Fibroblast of villous mesenchyme (primary cell): ENCODE data around the gene TMEM270. TPM values are rescaled to one million over a fixed set of nuclear protein-coding genes. Genes with fewer than 3 reads are reported as not detected.

Experiments used
- DNase-seq: peaks from one replicate; pipeline ENCODE4 v3.0.0-alpha.2; 2010; ENCODE audit warnings: low read depth
- H3K4me3 ChIP-seq: 2 replicates; pipeline ENCODE4 v1.5.1; 2011; ENCODE audit warnings: low read depth, mild to moderate bottlenecking, low read length
- total RNA-seq: library from RNA; depleted of rRNA; stranded (reverse); fragments of >200 nt; gene quantifications from 2 replicates; pipeline ENCODE4 v1.2.3, GENCODE V29; 2012
- TF ChIP-seq, protein P1 (sequence below): IDR thresholded peaks from 2 replicates; pipeline ENCODE4 v1.5.1; 2012; ENCODE audit warnings: low read depth, mild to moderate bottlenecking, low read length; ENCODE audit not compliant: insufficient read depth

Gene TMEM270
- total RNA-seq, 1 donor, result not detected

DNA sequence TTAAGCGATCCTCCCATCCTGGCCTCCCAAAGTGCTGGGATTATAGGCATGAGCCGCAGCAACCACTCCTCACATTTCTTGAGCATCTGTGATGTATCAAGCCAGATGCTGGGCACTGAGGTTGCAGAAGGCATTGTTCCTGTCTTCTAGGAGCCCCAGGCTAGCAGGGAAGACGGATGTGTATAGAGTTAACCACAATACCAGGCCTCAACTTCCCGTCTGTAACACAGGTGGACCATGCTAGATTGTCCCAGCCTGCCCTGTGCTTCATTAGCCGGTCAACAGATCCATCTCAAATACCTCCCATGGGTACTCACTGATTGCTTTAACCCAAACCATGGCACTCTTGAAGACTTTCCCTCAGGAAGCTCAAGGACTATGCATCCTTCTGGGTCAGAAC, 32.0 kb upstream of the TMEM270 start:
- TF ChIP-seq, protein P1, sequence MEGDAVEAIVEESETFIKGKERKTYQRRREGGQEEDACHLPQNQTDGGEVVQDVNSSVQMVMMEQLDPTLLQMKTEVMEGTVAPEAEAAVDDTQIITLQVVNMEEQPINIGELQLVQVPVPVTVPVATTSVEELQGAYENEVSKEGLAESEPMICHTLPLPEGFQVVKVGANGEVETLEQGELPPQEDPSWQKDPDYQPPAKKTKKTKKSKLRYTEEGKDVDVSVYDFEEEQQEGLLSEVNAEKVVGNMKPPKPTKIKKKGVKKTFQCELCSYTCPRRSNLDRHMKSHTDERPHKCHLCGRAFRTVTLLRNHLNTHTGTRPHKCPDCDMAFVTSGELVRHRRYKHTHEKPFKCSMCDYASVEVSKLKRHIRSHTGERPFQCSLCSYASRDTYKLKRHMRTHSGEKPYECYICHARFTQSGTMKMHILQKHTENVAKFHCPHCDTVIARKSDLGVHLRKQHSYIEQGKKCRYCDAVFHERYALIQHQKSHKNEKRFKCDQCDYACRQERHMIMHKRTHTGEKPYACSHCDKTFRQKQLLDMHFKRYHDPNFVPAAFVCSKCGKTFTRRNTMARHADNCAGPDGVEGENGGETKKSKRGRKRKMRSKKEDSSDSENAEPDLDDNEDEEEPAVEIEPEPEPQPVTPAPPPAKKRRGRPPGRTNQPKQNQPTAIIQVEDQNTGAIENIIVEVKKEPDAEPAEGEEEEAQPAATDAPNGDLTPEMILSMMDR, result no peak
- no peak overlapping the region for H3K4me3 ChIP-seq
- no peak for DNase-seq

DNA sequence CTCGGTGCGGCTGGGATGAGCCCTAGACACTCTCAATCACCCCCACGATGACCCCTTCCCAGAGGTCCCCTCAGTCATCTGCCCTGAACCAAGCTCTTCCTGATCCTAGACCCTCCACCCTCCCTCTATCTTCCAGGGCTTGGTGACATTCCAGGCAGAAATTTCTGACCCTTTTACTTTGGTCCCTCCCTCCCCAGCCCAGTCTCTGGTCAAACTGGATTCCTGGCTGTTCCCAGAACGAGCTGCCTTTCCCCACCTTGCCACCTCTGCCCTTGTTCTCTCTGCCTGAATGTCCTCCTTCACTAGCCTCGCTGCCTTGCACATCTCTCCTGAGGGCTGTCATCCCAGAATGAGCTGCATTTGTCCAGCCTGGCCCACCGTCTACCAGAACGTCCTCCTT, 31.5 kb upstream of the TMEM270 start:
- no peak overlapping the region for H3K4me3 ChIP-seq
- DNase-seq, result no peak
- TF ChIP-seq, protein P1, result no peak

DNA sequence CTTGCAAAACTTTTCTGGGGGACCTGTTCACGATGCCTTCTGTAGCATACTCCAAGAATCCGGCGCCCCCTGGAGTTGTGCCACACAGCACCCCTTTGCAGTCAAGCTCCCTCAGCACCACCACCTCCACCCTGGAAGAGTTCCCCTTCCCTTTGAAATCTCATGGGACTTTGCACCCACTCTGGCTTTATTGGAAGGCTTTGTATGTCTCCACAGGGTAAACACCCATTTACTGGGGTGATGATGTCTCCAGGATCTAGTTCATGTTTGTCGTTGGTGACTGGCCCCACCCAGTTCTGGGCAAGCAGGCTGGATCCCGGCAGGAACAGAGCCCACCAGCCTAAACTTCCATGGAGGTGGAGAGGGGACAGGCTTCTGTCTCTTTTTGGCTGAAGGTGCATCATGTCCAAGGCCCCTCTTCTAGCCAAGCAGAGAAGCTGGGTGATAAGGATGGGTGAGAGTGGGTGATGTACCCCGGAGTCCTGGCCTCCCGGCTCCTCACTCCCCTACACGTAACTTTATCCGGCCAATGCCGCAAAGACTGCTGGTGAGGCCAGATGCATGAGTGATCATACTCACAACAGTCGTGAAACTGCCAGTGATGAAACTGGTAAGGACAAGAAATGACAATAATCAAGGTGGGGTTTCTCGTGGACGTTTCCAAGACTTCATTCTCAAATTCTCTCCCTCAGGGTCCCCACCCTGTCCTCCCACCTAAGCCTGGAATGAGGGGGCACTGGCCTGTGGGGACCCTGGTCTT, 30.9 kb upstream of the TMEM270 start:
- no peak overlapping the region for H3K4me3 ChIP-seq
- no peak for DNase-seq
- TF ChIP-seq, protein P1, result no peak

DNA sequence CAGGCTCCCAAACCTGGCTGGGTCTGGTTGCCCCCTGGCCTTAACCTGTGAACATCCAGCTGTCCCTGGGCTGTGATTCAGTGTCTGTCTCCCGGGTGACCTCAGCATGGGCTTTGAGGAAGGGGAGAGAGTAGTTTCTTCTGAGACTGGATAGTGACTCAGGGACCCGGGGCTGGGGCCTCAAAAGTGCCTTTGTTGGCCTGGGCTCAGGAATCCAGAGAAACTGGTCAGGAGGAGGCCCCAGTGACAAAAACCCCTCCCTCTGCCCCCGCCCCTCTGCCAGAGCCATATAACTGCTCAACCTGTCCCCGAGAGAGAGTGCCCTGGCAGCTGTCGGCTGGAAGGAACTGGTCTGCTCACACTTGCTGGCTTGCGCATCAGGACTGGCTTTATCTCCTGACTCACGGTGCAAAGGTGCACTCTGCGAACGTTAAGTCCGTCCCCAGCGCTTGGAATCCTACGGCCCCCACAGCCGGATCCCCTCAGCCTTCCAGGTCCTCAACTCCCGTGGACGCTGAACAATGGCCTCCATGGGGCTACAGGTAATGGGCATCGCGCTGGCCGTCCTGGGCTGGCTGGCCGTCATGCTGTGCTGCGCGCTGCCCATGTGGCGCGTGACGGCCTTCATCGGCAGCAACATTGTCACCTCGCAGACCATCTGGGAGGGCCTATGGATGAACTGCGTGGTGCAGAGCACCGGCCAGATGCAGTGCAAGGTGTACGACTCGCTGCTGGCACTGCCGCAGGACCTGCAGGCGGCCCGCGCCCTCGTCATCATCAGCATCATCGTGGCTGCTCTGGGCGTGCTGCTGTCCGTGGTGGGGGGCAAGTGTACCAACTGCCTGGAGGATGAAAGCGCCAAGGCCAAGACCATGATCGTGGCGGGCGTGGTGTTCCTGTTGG, 30.0 kb upstream of the TMEM270 start, which contains the start of gene CLDN4:
TSS of gene CLDN4 (plus strand) at position 316 of the 903 bp plus-strand sequence. CDS start at position 522, 206 bp downstream.
- DNase-seq, result no peak
- TF ChIP-seq, protein P1, result no peak
- no peak within 1 kb of the TSS for H3K4me3 ChIP-seq

DNA sequence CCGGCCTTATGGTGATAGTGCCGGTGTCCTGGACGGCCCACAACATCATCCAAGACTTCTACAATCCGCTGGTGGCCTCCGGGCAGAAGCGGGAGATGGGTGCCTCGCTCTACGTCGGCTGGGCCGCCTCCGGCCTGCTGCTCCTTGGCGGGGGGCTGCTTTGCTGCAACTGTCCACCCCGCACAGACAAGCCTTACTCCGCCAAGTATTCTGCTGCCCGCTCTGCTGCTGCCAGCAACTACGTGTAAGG, 29.4 kb upstream of the TMEM270 start:
- TF ChIP-seq, protein P1, result no peak
- no peak for DNase-seq

DNA sequence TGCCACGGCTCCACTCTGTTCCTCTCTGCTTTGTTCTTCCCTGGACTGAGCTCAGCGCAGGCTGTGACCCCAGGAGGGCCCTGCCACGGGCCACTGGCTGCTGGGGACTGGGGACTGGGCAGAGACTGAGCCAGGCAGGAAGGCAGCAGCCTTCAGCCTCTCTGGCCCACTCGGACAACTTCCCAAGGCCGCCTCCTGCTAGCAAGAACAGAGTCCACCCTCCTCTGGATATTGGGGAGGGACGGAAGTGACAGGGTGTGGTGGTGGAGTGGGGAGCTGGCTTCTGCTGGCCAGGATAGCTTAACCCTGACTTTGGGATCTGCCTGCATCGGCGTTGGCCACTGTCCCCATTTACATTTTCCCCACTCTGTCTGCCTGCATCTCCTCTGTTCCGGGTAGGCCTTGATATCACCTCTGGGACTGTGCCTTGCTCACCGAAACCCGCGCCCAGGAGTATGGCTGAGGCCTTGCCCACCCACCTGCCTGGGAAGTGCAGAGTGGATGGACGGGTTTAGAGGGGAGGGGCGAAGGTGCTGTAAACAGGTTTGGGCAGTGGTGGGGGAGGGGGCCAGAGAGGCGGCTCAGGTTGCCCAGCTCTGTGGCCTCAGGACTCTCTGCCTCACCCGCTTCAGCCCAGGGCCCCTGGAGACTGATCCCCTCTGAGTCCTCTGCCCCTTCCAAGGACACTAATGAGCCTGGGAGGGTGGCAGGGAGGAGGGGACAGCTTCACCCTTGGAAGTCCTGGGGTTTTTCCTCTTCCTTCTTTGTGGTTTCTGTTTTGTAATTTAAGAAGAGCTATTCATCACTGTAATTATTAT, 28.9 kb upstream of the TMEM270 start:
- TF ChIP-seq, protein P1, result no peak
- DNase-seq, result no peak
- H3K4me3 ChIP-seq, result no peak overlapping the region

More for the DNA sequence above, 29.4 kb upstream of the TMEM270 start:
- H3K4me3 ChIP-seq, result no peak overlapping the region
